Breast epithelium (tissue), 3 donors: ENCODE measurements around the gene CNPY4.

Source experiments
- POLR2A ChIP-seq: fragments of 450-650 bp; IDR thresholded peaks from one replicate; pipeline ENCODE4 v1.6.1; 2016; ENCODE audit warnings: antibody characterized with exemption, mild to moderate bottlenecking, moderate library complexity
- POLR2AphosphoS5 ChIP-seq, 3 donors: sonication (generic); formaldehyde crosslinking; IDR thresholded peaks; one replicate each; pipeline ENCODE4 v1.6.1; 2017; ENCODE audit warnings: antibody characterized with exemption in 3 of 3
- TF ChIP-seq, protein P1 (sequence below), 3 donors: fragments of 450-650 bp; IDR thresholded peaks; one replicate each; pipeline ENCODE4 v1.5.1; 2016 to 2017; ENCODE audit warnings: antibody characterized with exemption in 3 of 3, mild to moderate bottlenecking in 3 of 3, moderate library complexity in 3 of 3

DNA sequence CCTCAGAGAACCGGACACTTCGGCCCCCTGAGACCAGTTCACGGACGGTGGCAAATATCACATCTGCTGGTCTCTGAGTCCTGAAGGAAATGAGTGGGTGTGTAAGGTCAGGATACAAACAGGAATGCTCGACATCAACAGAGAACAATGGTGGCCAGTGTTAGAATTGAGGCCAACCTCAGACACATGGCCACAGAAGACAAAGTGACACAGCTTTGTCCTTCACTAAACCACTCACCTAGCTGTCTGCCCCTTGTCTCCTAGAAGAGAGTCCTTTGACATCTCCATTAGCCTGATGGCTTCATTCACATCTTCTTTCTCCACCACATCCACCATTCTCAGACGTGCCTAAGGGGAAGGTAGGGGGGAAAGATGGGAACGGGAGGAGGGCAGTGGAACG lies 26.4 kb upstream of the CNPY4 start:
- no peak for TF ChIP-seq POLR2AphosphoS5 (IDR thresholded peaks at IDR 0.05)
- TF ChIP-seq, protein P1, sequence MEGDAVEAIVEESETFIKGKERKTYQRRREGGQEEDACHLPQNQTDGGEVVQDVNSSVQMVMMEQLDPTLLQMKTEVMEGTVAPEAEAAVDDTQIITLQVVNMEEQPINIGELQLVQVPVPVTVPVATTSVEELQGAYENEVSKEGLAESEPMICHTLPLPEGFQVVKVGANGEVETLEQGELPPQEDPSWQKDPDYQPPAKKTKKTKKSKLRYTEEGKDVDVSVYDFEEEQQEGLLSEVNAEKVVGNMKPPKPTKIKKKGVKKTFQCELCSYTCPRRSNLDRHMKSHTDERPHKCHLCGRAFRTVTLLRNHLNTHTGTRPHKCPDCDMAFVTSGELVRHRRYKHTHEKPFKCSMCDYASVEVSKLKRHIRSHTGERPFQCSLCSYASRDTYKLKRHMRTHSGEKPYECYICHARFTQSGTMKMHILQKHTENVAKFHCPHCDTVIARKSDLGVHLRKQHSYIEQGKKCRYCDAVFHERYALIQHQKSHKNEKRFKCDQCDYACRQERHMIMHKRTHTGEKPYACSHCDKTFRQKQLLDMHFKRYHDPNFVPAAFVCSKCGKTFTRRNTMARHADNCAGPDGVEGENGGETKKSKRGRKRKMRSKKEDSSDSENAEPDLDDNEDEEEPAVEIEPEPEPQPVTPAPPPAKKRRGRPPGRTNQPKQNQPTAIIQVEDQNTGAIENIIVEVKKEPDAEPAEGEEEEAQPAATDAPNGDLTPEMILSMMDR (IDR thresholded peaks at IDR 0.05), result no peak
- TF ChIP-seq POLR2A, result no peak
